ENCODE measurements around the gene ZNF276.

- TF ChIP-seq HDGF (IDR thresholded peaks at IDR 0.05; ENCODE audit: borderline replicate concordance) (no peak), SP1 (IDR thresholded peaks at IDR 0.05) (no peak), L3MBTL2 (conservative IDR thresholded peaks at IDR 0.05) (no peak), FOXM1 (IDR thresholded peaks at IDR 0.05; ENCODE audit: borderline replicate concordance) (no peak), ZNF384 (IDR thresholded peaks at IDR 0.05) (no peak), FOXK2 (IDR thresholded peaks at IDR 0.05) (no peak)
Measured at GRCh38 chr16:89732142-89732917, 11.0 kb downstream of the ZNF276 start.

Data from HEK293T (cell line).